Heart right ventricle (tissue), 16 donors: ENCODE results near the gene KIF16B. TPM values are rescaled to one million over a fixed set of nuclear protein-coding genes. Genes with fewer than 3 reads are reported as not detected.
A peak's percentile ranks its signal among the peaks of the same experiment; 100 is the strongest.

ENCODE experiments used
- ATAC-seq, 8 donors: fragments of 200-7000 bp; cut with Tn5 transposase; one replicate each; pipeline ENCODE4 v1.9.1; 2020; ENCODE audit warnings: mild to moderate bottlenecking in 8 of 8, moderate library complexity in 8 of 8, moderate number of reproducible peaks in 1 of 8
- DNase-seq, 2 donors: peaks; one replicate each; pipeline ENCODE4 v3.0.0-alpha.2; 2020
- H3K27ac ChIP-seq, 10 donors: fragments of 200-600 bp; sonication (generic) in 2 of 10; one replicate each; pipeline versions ENCODE4 v1.5.0 to v1.8.0; 2020 to 2022; ENCODE audit warnings: mild to moderate bottlenecking in 3 of 10
- H3K27me3 ChIP-seq, 7 donors: fragments of 200-600 bp; one replicate each; pipeline ENCODE4 v1.8.0; 2021 to 2022; ENCODE audit warnings: mild to moderate bottlenecking in 2 of 7
- H3K36me3 ChIP-seq, 9 donors: fragments of 200-600 bp; sonication (generic) in 1 of 9; one replicate each; pipeline versions ENCODE4 v1.5.0 to v1.8.0; 2020 to 2022; ENCODE audit warnings: mild to moderate bottlenecking in 2 of 9
- H3K4me1 ChIP-seq, 9 donors: fragments of 200-600 bp; sonication (generic) in 1 of 9; one replicate each; pipeline versions ENCODE4 v1.5.0 to v1.8.0; 2020 to 2022; ENCODE audit warnings: mild to moderate bottlenecking in 4 of 9
- H3K4me3 ChIP-seq, 10 donors: fragments of 200-600 bp; sonication (generic) in 2 of 10; one replicate each; pipeline versions ENCODE4 v1.5.0 to v1.8.0; 2020 to 2022; ENCODE audit warnings: mild to moderate bottlenecking in 7 of 10, moderate library complexity in 2 of 10
- H3K9me3 ChIP-seq, 11 donors: fragments of 200-600 bp in 10 of 11; sonication (generic) in 2 of 11; one replicate each; pipeline versions ENCODE4 v1.5.0 to v1.8.0; 2013 to 2022; ENCODE audit warnings: mild to moderate bottlenecking in 2 of 11, control low read depth in 1 of 11, moderate library complexity in 1 of 11
- WGBS, 2 donors: extraction: QIAGEN DNeasy Blood & Tissue Kit; methylation state at CpG; one replicate each; pipeline ENCODE4 v1.1.7; 2013; ENCODE audit warnings: inconsistent platforms in 1 of 2; 5-methylcytosine and 5-hydroxymethylcytosine counted together
- intact Hi-C, 10 donors: fragments of 100-400 bp; cut with DNase I; formaldehyde crosslinking; loops; one replicate each; pipeline versions ENCODE4 v1.11.1 to v1.14.2; 2022
- polyA plus RNA-seq, 2 donors: library from polyadenylated mRNA; stranded (reverse); fragments of 200-250 nt; gene quantifications; one replicate each; pipeline ENCODE4 v1.2.3, GENCODE V29; 2013
- total RNA-seq, 10 donors: library from RNA; stranded (reverse); fragmentation: NEBNext Ultra II Directional in 3 of 10; extraction: Animal tissue kit (Norgen Biotek cat#: 25700) in 3 of 10; gene quantifications; one replicate each; pipeline versions ENCODE4 v1.2.1 to v1.2.4, GENCODE V29; 2021 to 2023
- TF ChIP-seq, protein P1 (sequence below), 9 donors: fragments of 200-600 bp; sonication (generic) in 2 of 9; IDR thresholded peaks; one replicate each; pipeline versions ENCODE4 v1.5.0 to v1.8.0; 2021 to 2022; ENCODE audit warnings: antibody characterized with exemption in 9 of 9, mild to moderate bottlenecking in 5 of 9, moderate library complexity in 1 of 9
- donor health status: Arrhythmogenic right ventricular cardiomyopathy.
- donor health status: ischemic (EF 13 %, LVEDD 7.1; RV severe dilation, severe dysfunction).
- donor health status: healthy with polysubstance abuse.
- donor health status: DM: no; HTN: yes; CAD: no.
- donor health status: DM: no; HTN: no; CAD: no.
- donor health status: ischemic (EF 25% LVEDD 6.9; RV normal size, moderate dysfunction).
- donor health status: ischemic (EF 25% LVEDD 5.7; RV mildly dilated, moderate dysfunction).
- donor health status: healthy.
- donor health status: DM: yes; HTN: yes; CAD: no.
- donor health status: Ischemic cardiomyopathy.
- donor health status: ischemic (EF 35%, LVEDD 5.7; RV mildly dilated, moderate dysfunction).
- donor health status: nonischemic (EF 11% LVEDD 7.7; RV severe dilation, severe dysfunction).
- donor health status: DM: yes; HTN: yes; CAD: no.
- donor health status: PGD.
- donor health status: ischemic (EF 29% LVEDD 5.4; RV normal size, mild dysfunction).
- donor health status: nonischemic (EF 23%, LVEDD 6.1; RV moderate dilation, normal function).

The KIF16B gene
- total and polyA plus RNA-seq, 12 donors: 9.7 to 22.5 (median 17.9) TPM

DNA sequence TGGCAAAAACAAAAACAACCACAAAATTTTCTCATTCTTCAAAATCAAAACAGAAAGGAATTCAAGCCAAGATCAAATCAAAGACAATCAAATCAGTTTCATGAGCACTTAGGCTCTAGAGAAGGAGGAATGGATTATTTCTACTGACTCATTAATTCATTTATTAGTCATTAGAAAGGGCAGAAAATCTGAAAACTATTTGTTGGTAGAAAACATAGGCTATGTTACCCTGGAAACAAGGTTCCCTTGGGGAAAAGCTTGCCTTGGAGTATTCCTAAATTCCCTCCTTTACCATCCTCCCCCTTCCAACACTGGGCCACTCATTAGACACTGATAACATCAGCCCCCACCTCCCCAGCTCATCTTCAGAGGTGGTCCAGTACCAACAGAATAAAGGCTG, 17.5 kb downstream of the KIF16B start:
- H3K4me1 ChIP-seq: peaks cover 0 to 30% (median 7%) of the 10 kb centered on the region in 9 donors
- H3K9me3 ChIP-seq: no peaks in the 10 kb centered on the region
- no peak overlapping the region for H3K27ac ChIP-seq
- intact Hi-C loops: no loop called here
- TF ChIP-seq, protein P1, sequence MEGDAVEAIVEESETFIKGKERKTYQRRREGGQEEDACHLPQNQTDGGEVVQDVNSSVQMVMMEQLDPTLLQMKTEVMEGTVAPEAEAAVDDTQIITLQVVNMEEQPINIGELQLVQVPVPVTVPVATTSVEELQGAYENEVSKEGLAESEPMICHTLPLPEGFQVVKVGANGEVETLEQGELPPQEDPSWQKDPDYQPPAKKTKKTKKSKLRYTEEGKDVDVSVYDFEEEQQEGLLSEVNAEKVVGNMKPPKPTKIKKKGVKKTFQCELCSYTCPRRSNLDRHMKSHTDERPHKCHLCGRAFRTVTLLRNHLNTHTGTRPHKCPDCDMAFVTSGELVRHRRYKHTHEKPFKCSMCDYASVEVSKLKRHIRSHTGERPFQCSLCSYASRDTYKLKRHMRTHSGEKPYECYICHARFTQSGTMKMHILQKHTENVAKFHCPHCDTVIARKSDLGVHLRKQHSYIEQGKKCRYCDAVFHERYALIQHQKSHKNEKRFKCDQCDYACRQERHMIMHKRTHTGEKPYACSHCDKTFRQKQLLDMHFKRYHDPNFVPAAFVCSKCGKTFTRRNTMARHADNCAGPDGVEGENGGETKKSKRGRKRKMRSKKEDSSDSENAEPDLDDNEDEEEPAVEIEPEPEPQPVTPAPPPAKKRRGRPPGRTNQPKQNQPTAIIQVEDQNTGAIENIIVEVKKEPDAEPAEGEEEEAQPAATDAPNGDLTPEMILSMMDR (IDR thresholded peaks at IDR 0.05): no peak
- H3K27me3 ChIP-seq: no peaks in the 10 kb centered on the region
- ATAC-seq (no peak), DNase-seq (no peak)
- H3K4me3 ChIP-seq: no peak overlapping the region
- no peaks in the 10 kb centered on the region for H3K36me3 ChIP-seq

- intact Hi-C loops: no loop called here
- ATAC-seq: peak in 2 of 8 donors; percentile 41 to 51
- DNase-seq: no peak
- Histone ChIP-seq H3K36me3 (no peaks in the 10 kb centered on the region), H3K4me3 (no peak overlapping the region), H3K4me1 (peaks cover 0 to 30% (median 7%) of the 10 kb centered on the region in 9 donors), H3K27ac (no peak overlapping the region), H3K27me3 (no peaks in the 10 kb centered on the region), H3K9me3 (peaks cover 0 to 5% (median 0%) of the 10 kb centered on the region in 11 donors)
- TF ChIP-seq, protein P1 (IDR thresholded peaks at IDR 0.05): no peak
- 85 to 89% methylated on average over 9 of the region's 9 CpGs for WGBS, 2 donors
Observed at GRCh38 chr20:16554766-16555543, 18.3 kb downstream of the KIF16B start.

GRCh38 chr20:16553684-16554083, 19.6 kb downstream of the KIF16B start:
- Histone ChIP-seq H3K36me3 (no peaks in the 10 kb centered on the region), H3K27ac (no peak overlapping the region), H3K4me1 (peaks cover 0 to 30% (median 7%) of the 10 kb centered on the region in 9 donors), H3K9me3 (peaks cover 0 to 5% (median 0%) of the 10 kb centered on the region in 11 donors), H3K4me3 (no peak overlapping the region), H3K27me3 (no peaks in the 10 kb centered on the region)
- DNase-seq (no peak), ATAC-seq (no peak)
- intact Hi-C loops: no loop called here
- TF ChIP-seq, protein P1 (IDR thresholded peaks at IDR 0.05): no peak
- WGBS, 2 donors: 82 to 99% methylated on average over 7 of the region's 7 CpGs

DNA sequence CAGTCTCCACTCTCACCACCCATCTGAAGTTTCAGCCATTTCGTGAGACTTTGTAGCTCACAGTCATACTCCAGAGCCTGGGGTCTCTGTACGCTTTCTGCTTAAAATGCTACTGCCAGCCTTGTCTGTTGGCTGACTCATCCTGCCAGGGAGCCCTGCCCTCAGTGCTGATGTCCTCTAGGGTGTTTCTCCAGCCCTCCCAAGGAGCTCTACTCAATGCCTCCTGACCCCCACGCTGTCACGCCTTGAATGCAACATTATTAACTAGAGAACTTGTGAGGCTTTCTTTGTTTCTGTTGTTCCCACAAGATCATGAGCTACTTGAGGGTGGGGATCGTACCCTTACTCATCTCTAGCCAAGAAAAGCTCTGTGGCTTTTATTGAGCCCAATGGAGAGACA, 20.1 kb downstream of the KIF16B start:
- DNase-seq (no peak), ATAC-seq (no peak)
- WGBS, 2 donors: 95% methylated on average over 5 of the region's 5 CpGs
- H3K9me3 ChIP-seq: peaks cover 0 to 5% (median 0%) of the 10 kb centered on the region in 11 donors
- TF ChIP-seq, protein P1 (IDR thresholded peaks at IDR 0.05): no peak
- no peak overlapping the region for H3K4me3 ChIP-seq
- H3K27ac ChIP-seq: no peak overlapping the region
- peaks cover 0 to 30% (median 7%) of the 10 kb centered on the region in 9 donors for H3K4me1 ChIP-seq
- no peaks in the 10 kb centered on the region for H3K36me3 ChIP-seq
- intact Hi-C loops: no loop called here
- H3K27me3 ChIP-seq: no peaks in the 10 kb centered on the region
